ENCODE data around the gene HSPA2. TPM values are rescaled to one million over a fixed set of nuclear protein-coding genes. Genes with fewer than 3 reads are reported as not detected.

Gene HSPA2
- total RNA-seq, 1 donor from 2014 or later, result 34.0 TPM

GRCh38 chr14:64581363-64581762, 40.8 kb downstream of the HSPA2 start:
- H3K36me3 ChIP-seq, result no peaks in the 10 kb centered on the region
- no peaks in the 10 kb centered on the region for H3K27me3 ChIP-seq (ENCODE audit: low read depth)
- no peaks in the 10 kb centered on the region for H3K9me3 ChIP-seq (replicated peaks)
- H3K4me3 ChIP-seq, result no peak overlapping the region
- no peak overlapping the region for H3K27ac ChIP-seq (replicated peaks)
- intact Hi-C loops (cut with micrococcal nuclease), result no loop called here
- no peak for TF ChIP-seq CTCF (IDR thresholded peaks at IDR 0.05; ENCODE audit: borderline replicate concordance)
- H3K4me1 ChIP-seq, result no peaks in the 10 kb centered on the region
- no peak for DNase-seq

- no peaks in the 10 kb centered on the region for H3K36me3 ChIP-seq
- H3K4me1 ChIP-seq, result no peaks in the 10 kb centered on the region
- no peaks in the 10 kb centered on the region for H3K27me3 ChIP-seq (ENCODE audit: low read depth)
- no peak overlapping the region for H3K27ac ChIP-seq (replicated peaks)
- no peak for DNase-seq
- intact Hi-C loops (cut with micrococcal nuclease), result no loop called here
- no peaks in the 10 kb centered on the region for H3K9me3 ChIP-seq (replicated peaks)
- no peak overlapping the region for H3K4me3 ChIP-seq
- TF ChIP-seq CTCF (IDR thresholded peaks at IDR 0.05; ENCODE audit: borderline replicate concordance), result no peak
Measured at GRCh38 chr14:64581817-64582216, 41.3 kb downstream of the HSPA2 start.

- intact Hi-C loops (cut with micrococcal nuclease), result no loop called here
- H3K4me3 ChIP-seq, result no peak overlapping the region
- H3K36me3 ChIP-seq, result no peaks in the 10 kb centered on the region
- no peaks in the 10 kb centered on the region for H3K27me3 ChIP-seq (ENCODE audit: low read depth)
- H3K27ac ChIP-seq (replicated peaks), result no peak overlapping the region
- H3K9me3 ChIP-seq (replicated peaks), result no peaks in the 10 kb centered on the region
- H3K4me1 ChIP-seq, result no peaks in the 10 kb centered on the region
- no peak for DNase-seq
- no peak for TF ChIP-seq CTCF (IDR thresholded peaks at IDR 0.05; ENCODE audit: borderline replicate concordance)
Measured at GRCh38 chr14:64584190-64584589, 43.6 kb downstream of the HSPA2 start.

GRCh38 chr14:64591809-64592208, 51.3 kb downstream of the HSPA2 start:
- no peaks in the 10 kb centered on the region for H3K27me3 ChIP-seq (ENCODE audit: low read depth)
- no peak for DNase-seq
- H3K27ac ChIP-seq (replicated peaks), result no peak overlapping the region
- H3K4me1 ChIP-seq, result no peaks in the 10 kb centered on the region
- no peak overlapping the region for H3K4me3 ChIP-seq
- intact Hi-C loops (cut with micrococcal nuclease), result no loop called here
- no peaks in the 10 kb centered on the region for H3K9me3 ChIP-seq (replicated peaks)
- no peaks in the 10 kb centered on the region for H3K36me3 ChIP-seq
- no peak for TF ChIP-seq CTCF (IDR thresholded peaks at IDR 0.05; ENCODE audit: borderline replicate concordance)

Other genes starting within 250 kb of the HSPA2 start
- 1.0 TPM for gene ESR2, start 246.4 kb upstream of the HSPA2 start, total RNA-seq
- 64.9 TPM for gene MTHFD1, start 152.4 kb upstream of the HSPA2 start, total RNA-seq
- 0.19 TPM for gene AKAP5, start 75.2 kb upstream of the HSPA2 start, total RNA-seq
- 20.8 TPM for gene ZBTB25, start 36.9 kb upstream of the HSPA2 start, total RNA-seq
- 25.9 TPM for gene ZBTB1, start 36.0 kb upstream of the HSPA2 start, total RNA-seq
- 0.36 TPM for gene PPP1R36, start 9.2 kb downstream of the HSPA2 start, total RNA-seq
- gene PLEKHG3, start 163.7 kb downstream of the HSPA2 start, total RNA-seq, result 16.5 TPM

Data from left ventricle myocardium inferior (tissue), 1 donor.